H1 (cell line): ENCODE measurements around the gene NAA50. TPM values are rescaled to one million over a fixed set of nuclear protein-coding genes. Genes with fewer than 3 reads are reported as not detected.

Source experiments
- CTCF ChIA-PET: fragments of 300-600 bp; sonication (Branson Sonifier 250); formaldehyde crosslinking; loops from one replicate; lab custom pipeline; 2021; ENCODE audit not compliant: partially characterized antibody; lab: Charles Lee
- POLR2A ChIA-PET: fragments of 300-600 bp; sonication (Branson Sonifier 250); formaldehyde crosslinking; loops from one replicate; lab custom pipeline; 2021; ENCODE audit warnings: inconsistent platforms; ENCODE audit not compliant: partially characterized antibody; lab: Charles Lee
- DNase-seq, 2 experiments: peaks; one replicate each; pipeline versions ENCODE4 v3.0.0 to v3.0.0-alpha.2; 2010 to 2022; ENCODE audit warnings: low spot score in 2 of 2, low read depth in 1 of 2, mixed read lengths in 1 of 2
- FAIRE-seq: peaks from 2 replicates; lab custom pipeline; 2011; peaks lifted over from hg19 to GRCh38; lab: Jason Lieb, UNC
- H2AFZ ChIP-seq: 2 replicates; pipeline ENCODE4 v1.8.1; 2012; ENCODE audit warnings: low read length, inconsistent platforms
- H2AK5ac ChIP-seq: 2 replicates; pipeline ENCODE4 v1.6.1; 2013; ENCODE audit warnings: low read depth, low read length
- H2BK120ac ChIP-seq: replicated peaks from 2 replicates; pipeline ENCODE3; 2013; ENCODE audit warnings: low read depth, low read length, inconsistent platforms
- H2BK12ac ChIP-seq: 2 replicates; pipeline ENCODE4 v1.6.1; 2013; ENCODE audit warnings: low read depth, low read length
- H2BK15ac ChIP-seq: 2 replicates; pipeline ENCODE4 v1.6.1; 2013; ENCODE audit warnings: low read length
- H2BK20ac ChIP-seq: 2 replicates; pipeline ENCODE4 v1.6.1; 2013; ENCODE audit warnings: low read length
- H2BK5ac ChIP-seq: 2 replicates; pipeline ENCODE4 v1.6.1; 2013; ENCODE audit warnings: low read depth, low read length
- H3K14ac ChIP-seq: 2 replicates; pipeline ENCODE4 v1.6.1; 2013; ENCODE audit warnings: inconsistent platforms; ENCODE audit not compliant: insufficient read length
- H3K18ac ChIP-seq: 2 replicates; pipeline ENCODE4 v1.6.1; 2013; ENCODE audit warnings: low read length; ENCODE audit errors: extremely low read depth
- H3K23ac ChIP-seq: 2 replicates; pipeline ENCODE4 v1.6.1; 2013; ENCODE audit warnings: inconsistent platforms; ENCODE audit not compliant: insufficient read length
- H3K23me2 ChIP-seq: 2 replicates; pipeline ENCODE4 v1.6.1; 2013; ENCODE audit warnings: low read depth, low read length
- H3K27ac ChIP-seq: 2 replicates; pipeline ENCODE4 v1.6.1; 2011; ENCODE audit warnings: low read depth, low read length, inconsistent platforms
- H3K27me3 ChIP-seq, 4 experiments: replicated peaks in 1 of 4; 1 replicate in 1 of 4; 2 replicates in 3 of 4; pipeline versions ENCODE4 v1.6.1 to v1.8.1; 2011 to 2013; ENCODE audit warnings: low read length in 3 of 4, mild to moderate bottlenecking in 3 of 4, inconsistent platforms in 2 of 4, mixed read lengths in 2 of 4, moderate library complexity in 1 of 4; ENCODE audit not compliant: control insufficient read depth in 3 of 4, insufficient read depth in 3 of 4; ENCODE audit errors: extremely low read depth in 1 of 4
- H3K36me3 ChIP-seq, 4 experiments: 2 replicates each; pipeline versions ENCODE4 v1.6.1 to v1.8.1; 2011 to 2013; ENCODE audit warnings: mild to moderate bottlenecking in 4 of 4, low read length in 3 of 4, moderate library complexity in 2 of 4, control low read depth in 1 of 4, inconsistent platforms in 1 of 4; ENCODE audit not compliant: insufficient read depth in 4 of 4, control insufficient read depth in 2 of 4
- H3K4ac ChIP-seq: replicated peaks from 2 replicates; pipeline ENCODE3; 2013; ENCODE audit warnings: low read length, low read depth, mixed read lengths, inconsistent platforms; ENCODE audit not compliant: insufficient read length
- H3K4me1 ChIP-seq, 4 experiments: replicated peaks in 1 of 4; 1 replicate in 1 of 4; 2 replicates in 3 of 4; pipeline versions ENCODE4 v1.6.1 to v1.8.1; 2011 to 2013; ENCODE audit warnings: low read length in 3 of 4, inconsistent platforms in 2 of 4, mixed read lengths in 1 of 4; ENCODE audit not compliant: insufficient read depth in 4 of 4, control insufficient read depth in 3 of 4
- H3K4me2 ChIP-seq, 2 experiments: 2 replicates each; pipeline versions ENCODE4 v1.6.1 to v1.8.1; 2011 to 2013; ENCODE audit warnings: low read depth in 2 of 2, low read length in 2 of 2, control low read depth in 1 of 2, inconsistent platforms in 1 of 2, mild to moderate bottlenecking in 1 of 2; ENCODE audit not compliant: insufficient read depth in 1 of 2
- H3K4me3 ChIP-seq, 4 experiments: fragments of 200-600, 300-600 bp in 1 of 4; sonication (generic), shearing (Covaris generic), sonication (Bioruptor Twin) in 1 of 4; 2 replicates each; pipeline versions ENCODE4 v1.5.1 to v1.8.1; 2011 to 2016; ENCODE audit warnings: low read length in 4 of 4, low read depth in 3 of 4, control low read depth in 2 of 4, inconsistent platforms in 2 of 4, mild to moderate bottlenecking in 2 of 4, mixed read lengths in 1 of 4, moderate library complexity in 1 of 4; ENCODE audit not compliant: insufficient read depth in 2 of 4; ENCODE audit errors: extremely low read depth in 1 of 4
- H3K56ac ChIP-seq: replicated peaks from 2 replicates; pipeline ENCODE3; 2013; ENCODE audit warnings: low read depth, mild to moderate bottlenecking, mixed read lengths, low read length, inconsistent platforms; ENCODE audit not compliant: insufficient read length
- H3K79me1 ChIP-seq: 2 replicates; pipeline ENCODE4 v1.6.1; 2013; ENCODE audit warnings: low read depth, low read length, control low read depth
- H3K79me2 ChIP-seq, 2 experiments: 2 replicates each; pipeline versions ENCODE4 v1.6.1 to v1.8.1; 2012 to 2013; ENCODE audit warnings: low read length in 2 of 2, mild to moderate bottlenecking in 2 of 2, inconsistent platforms in 1 of 2; ENCODE audit not compliant: insufficient read depth in 2 of 2, control insufficient read depth in 1 of 2
- H3K9ac ChIP-seq, 4 experiments: replicated peaks in 1 of 4; 1 replicate in 1 of 4; 2 replicates in 3 of 4; pipeline versions ENCODE4 v1.6.1 to v1.8.1; 2011 to 2013; ENCODE audit warnings: low read depth in 3 of 4, low read length in 3 of 4, control low read depth in 2 of 4, mild to moderate bottlenecking in 2 of 4, moderate library complexity in 2 of 4, inconsistent platforms in 1 of 4; ENCODE audit errors: extremely low read depth in 1 of 4
- H3K9me3 ChIP-seq, 2 experiments: 2 replicates each; pipeline versions ENCODE4 v1.6.1 to v1.8.1; 2012 to 2013; ENCODE audit warnings: mild to moderate bottlenecking in 2 of 2, moderate library complexity in 2 of 2, control low read depth in 1 of 2, inconsistent platforms in 1 of 2, low read depth in 1 of 2, low read length in 1 of 2, mixed read lengths in 1 of 2; ENCODE audit not compliant: insufficient read depth in 2 of 2
- H4K20me1 ChIP-seq, 2 experiments: replicated peaks in 1 of 2; 2 replicates each; pipeline versions ENCODE3 to v1.8.1; 2011 to 2013; ENCODE audit warnings: inconsistent platforms in 2 of 2, low read length in 2 of 2, mild to moderate bottlenecking in 1 of 2; ENCODE audit not compliant: insufficient read depth in 2 of 2, control insufficient read depth in 1 of 2
- H4K5ac ChIP-seq: 2 replicates; pipeline ENCODE4 v1.6.1; 2013; ENCODE audit warnings: low read length, low read depth, mixed read lengths, inconsistent platforms; ENCODE audit not compliant: insufficient read length
- H4K8ac ChIP-seq: 2 replicates; pipeline ENCODE4 v1.8.0; 2013; ENCODE audit warnings: mild to moderate bottlenecking, moderate library complexity, low read length, inconsistent platforms; ENCODE audit not compliant: insufficient read depth; ENCODE audit errors: extremely low read depth
- H4K91ac ChIP-seq: replicated peaks from 2 replicates; pipeline ENCODE3; 2013; ENCODE audit warnings: low read length, mixed read lengths, inconsistent platforms; ENCODE audit not compliant: insufficient read length
- ASH2L ChIP-seq: fragments of 200-600, 300-600 bp; sonication (generic); IDR thresholded peaks from one replicate; pipeline ENCODE4 v1.7.1; 2017; ENCODE audit warnings: low read length
- E2F6 ChIP-seq: IDR thresholded peaks from 2 replicates; pipeline ENCODE4 v1.6.1; 2012; ENCODE audit warnings: inconsistent platforms
- EZH2 ChIP-seq: fragments of 200-600 bp; sonication (generic); IDR thresholded peaks from 2 replicates; pipeline ENCODE4 v1.7.1; 2012; ENCODE audit warnings: low read depth, mild to moderate bottlenecking, moderate library complexity, low read length, inconsistent platforms; ENCODE audit not compliant: severe bottlenecking
- JUND ChIP-seq: IDR thresholded peaks from 2 replicates; pipeline ENCODE4 v1.6.1; 2011; ENCODE audit warnings: mild to moderate bottlenecking, improper control_type of control experiment, low read length
- POLR2A ChIP-seq, 2 experiments: IDR thresholded peaks; 1 replicate in 1 of 2; 2 replicates in 1 of 2; pipeline ENCODE4 v1.6.1; 2011; ENCODE audit warnings: low read depth in 2 of 2, low read length in 2 of 2, mild to moderate bottlenecking in 2 of 2; ENCODE audit errors: control extremely low read depth in 1 of 2
- POLR2AphosphoS5 ChIP-seq: IDR thresholded peaks from 2 replicates; pipeline ENCODE4 v1.6.1; 2011; ENCODE audit warnings: low read depth, low read length
- RAD21 ChIP-seq, 2 experiments: IDR thresholded peaks in 1 of 2; conservative IDR thresholded peaks in 1 of 2; 2 replicates each; pipeline ENCODE4 v1.6.1; 2011; ENCODE audit warnings: low read depth in 2 of 2, low read length in 2 of 2, improper control_type of control experiment in 1 of 2, inconsistent platforms in 1 of 2, mild to moderate bottlenecking in 1 of 2, moderate library complexity in 1 of 2
- RBBP5 ChIP-seq: IDR thresholded peaks from 2 replicates; pipeline ENCODE4 v1.7.1; 2012; ENCODE audit warnings: low read depth, mild to moderate bottlenecking, inconsistent platforms, low read length, moderate library complexity, borderline replicate concordance
- SIN3A ChIP-seq, 2 experiments: IDR thresholded peaks in 1 of 2; conservative IDR thresholded peaks in 1 of 2; 2 replicates each; pipeline ENCODE4 v1.6.1; 2011 to 2012; ENCODE audit warnings: low read length in 2 of 2, improper control_type of control experiment in 1 of 2, low read depth in 1 of 2, mild to moderate bottlenecking in 1 of 2
- SIRT6 ChIP-seq: IDR thresholded peaks from one replicate; pipeline ENCODE4 v1.7.1; 2012; ENCODE audit warnings: low read length, inconsistent platforms
- SIX5 ChIP-seq: IDR thresholded peaks from 2 replicates; pipeline ENCODE4 v1.6.1; 2011; ENCODE audit warnings: mild to moderate bottlenecking, low read depth, low read length
- TAF7 ChIP-seq: optimal IDR thresholded peaks from 2 replicates; pipeline ENCODE3; 2011; ENCODE audit warnings: low read depth, mild to moderate bottlenecking, inconsistent platforms, low read length, moderate library complexity, borderline replicate concordance
- ZNF274 ChIP-seq: IDR thresholded peaks from 2 replicates; pipeline ENCODE4 v1.7.0; 2012; ENCODE audit warnings: low read length, borderline replicate concordance; ENCODE audit errors: extremely low read depth
- WGBS, 2 experiments: shearing (Covaris generic) in 1 of 2; methylation state at CpG; one replicate each; pipeline versions ENCODE4 v1.1.6 to v1.1.7; 2013 to 2015; ENCODE audit warnings: low lambda C conversion rate in 2 of 2, mixed read lengths in 2 of 2, inconsistent platforms in 1 of 2, low coverage in 1 of 2, missing lambda C conversion rate in 1 of 2; ENCODE audit not compliant: insufficient replicate concordance in 2 of 2, insufficient coverage in 1 of 2, insufficient read length in 1 of 2; ENCODE audit errors: extremely low coverage in 1 of 2, missing lambda C conversion rate in 1 of 2; 5-methylcytosine and 5-hydroxymethylcytosine counted together
- polyA plus RNA-seq, 7 experiments: library from polyadenylated mRNA; depleted of rRNA in 3 of 7; stranded (reverse) in 5 of 7; unstranded in 2 of 7; fragments of >200 nt in 5 of 7; fragments of 200-250 nt in 2 of 7; gene quantifications; 1 replicate in 5 of 7; 2 replicates in 1 of 7; 4 replicates in 1 of 7; pipeline versions ENCODE4 v1.2.1 to v1.2.3, GENCODE V29; 2011 to 2013; ENCODE audit warnings: missing spikeins in 2 of 7, mixed read lengths in 2 of 7
- total RNA-seq: library from RNA; stranded (reverse); fragmentation: NEBNext Ultra II Directional; extraction: Animal tissue kit (Norgen Biotek cat#: 25700); gene quantifications from 2 replicates; pipeline ENCODE4 v1.2.1, GENCODE V29; 2021
- TF ChIP-seq, protein P1 (sequence below): IDR thresholded peaks from 2 replicates; pipeline ENCODE4 v1.6.1; 2012; ENCODE audit warnings: inconsistent platforms

Gene NAA50
- total and polyA plus RNA-seq, 2 of the 8 experiments (the other 6 are each of a cell fraction or from before 2014, with no cell fraction given): 46.6 to 231 TPM

DNA sequence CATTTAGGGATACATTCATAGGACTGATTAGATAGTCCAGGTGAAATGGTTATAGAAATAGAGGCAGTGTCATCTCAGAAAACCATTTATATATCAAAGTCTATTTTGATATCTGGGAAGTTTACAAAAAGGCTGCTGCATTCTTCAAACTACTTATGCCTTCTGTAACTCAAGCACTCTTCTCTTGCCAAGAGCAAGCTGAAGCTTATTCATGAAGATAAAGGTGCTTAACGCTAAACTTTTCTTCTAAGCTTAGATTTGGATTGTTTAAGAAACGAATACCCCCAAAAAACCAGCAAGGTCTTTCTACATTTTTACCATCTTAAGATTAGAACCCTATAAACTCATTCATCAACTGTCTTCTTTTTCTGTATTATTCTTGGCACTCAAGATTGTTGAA lies 26.3 kb downstream of the NAA50 start:
- Histone ChIP-seq H3K36me3 (peaks cover 0 to 67% (median 25%) of the 10 kb centered on the region in 4 experiments; a peak in 6 of 8 replicates), H3K56ac (no peak overlapping the region), H3K79me2 (peaks cover 0 to 15% of the 10 kb centered on the region in 2 experiments; a peak in 3 of 4 replicates), H3K4me3 (no peak overlapping the region), H3K4me2 (no peak overlapping the region), H3K18ac (no peak overlapping the region), H4K91ac (no peak overlapping the region), H3K27ac (no peak overlapping the region), H3K79me1 (no peaks in the 10 kb centered on the region), H2BK12ac (no peak overlapping the region), H3K9me3 (no peaks in the 10 kb centered on the region), H2BK15ac (no peak overlapping the region), H3K23ac (no peak overlapping the region), H3K14ac (no peak overlapping the region), H3K4ac (no peak overlapping the region), H3K23me2 (no peaks in the 10 kb centered on the region), H3K9ac (no peak overlapping the region), H2BK20ac (no peak overlapping the region), H3K27me3 (no peaks in the 10 kb centered on the region), H4K8ac (no peak overlapping the region), H2BK5ac (no peak overlapping the region), H2AK5ac (no peak overlapping the region), H3K4me1 (no peaks in the 10 kb centered on the region), H2BK120ac (no peak overlapping the region), H4K5ac (no peak overlapping the region), H4K20me1 (peaks cover 0 to 5% of the 10 kb centered on the region in 2 experiments), H2AFZ (no peak overlapping the region)
- POLR2A ChIA-PET: no interaction called here
- CTCF ChIA-PET: no interaction called here
- 86% methylated on average over 2 of the region's 2 CpGs; no CpG with 5 or more reads in 1 of the 2 experiments for WGBS, 2 experiments
- FAIRE-seq: no peak
- DNase-seq: no peak
- no peak for TF ChIP-seq JUND
- no peak for TF ChIP-seq E2F6
- TF ChIP-seq SIRT6: no peak
- TF ChIP-seq SIX5: no peak
- no peak for TF ChIP-seq RAD21 (IDR thresholded peaks at IDR 0.05 in 1 of 2, conservative IDR thresholded peaks at IDR 0.05 in 1 of 2; ENCODE audit: low read depth in 2 of 2, low read length in 2 of 2)
- TF ChIP-seq TAF7: no peak
- TF ChIP-seq, protein P1, sequence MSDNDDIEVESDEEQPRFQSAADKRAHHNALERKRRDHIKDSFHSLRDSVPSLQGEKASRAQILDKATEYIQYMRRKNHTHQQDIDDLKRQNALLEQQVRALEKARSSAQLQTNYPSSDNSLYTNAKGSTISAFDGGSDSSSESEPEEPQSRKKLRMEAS: no peak
- TF ChIP-seq SIN3A (conservative IDR thresholded peaks at IDR 0.05 in 1 of 2, IDR thresholded peaks at IDR 0.05 in 1 of 2; ENCODE audit: low read depth in 1 of 2, low read length in 2 of 2): no peak
- TF ChIP-seq POLR2AphosphoS5: no peak
- TF ChIP-seq ASH2L: no peak
- no peak for TF ChIP-seq POLR2A (IDR thresholded peaks at IDR 0.05; ENCODE audit: control extremely low read depth in 1 of 2, low read depth in 2 of 2, low read length in 2 of 2)
- TF ChIP-seq EZH2: no peak
- no peak for TF ChIP-seq RBBP5
- no peak for TF ChIP-seq ZNF274
